HG03378 (cell line): ENCODE results near the gene SOX21.

Experiments used
- ATAC-seq: cut with Tn5 transposase; IDR thresholded peaks from one replicate; pipeline ENCODE4 v1.9.1; 2021; ENCODE audit warnings: mild to moderate bottlenecking, moderate library complexity; ENCODE audit not compliant: unreplicated experiment

Gene SOX21

DNA sequence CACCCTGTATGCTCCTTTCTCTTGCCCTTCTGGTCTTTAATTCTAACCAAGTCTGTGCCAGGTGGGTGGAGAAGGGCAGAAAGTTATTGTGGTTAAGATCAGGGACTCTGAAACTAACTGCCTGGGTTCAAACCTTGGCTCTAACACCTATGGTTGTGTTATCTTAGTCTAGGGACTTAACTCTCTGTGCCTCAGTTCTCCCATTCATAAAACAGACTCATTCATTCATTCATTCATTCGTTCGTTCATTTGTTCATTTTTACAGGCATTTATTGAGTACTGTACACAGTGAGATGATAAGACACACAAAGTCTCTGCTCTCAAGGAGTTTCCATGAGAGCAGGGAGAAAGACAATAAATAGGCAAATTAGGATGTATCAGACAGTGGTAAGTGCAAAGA lies 30.1 kb downstream of the SOX21 start:
- no peak for ATAC-seq

DNA sequence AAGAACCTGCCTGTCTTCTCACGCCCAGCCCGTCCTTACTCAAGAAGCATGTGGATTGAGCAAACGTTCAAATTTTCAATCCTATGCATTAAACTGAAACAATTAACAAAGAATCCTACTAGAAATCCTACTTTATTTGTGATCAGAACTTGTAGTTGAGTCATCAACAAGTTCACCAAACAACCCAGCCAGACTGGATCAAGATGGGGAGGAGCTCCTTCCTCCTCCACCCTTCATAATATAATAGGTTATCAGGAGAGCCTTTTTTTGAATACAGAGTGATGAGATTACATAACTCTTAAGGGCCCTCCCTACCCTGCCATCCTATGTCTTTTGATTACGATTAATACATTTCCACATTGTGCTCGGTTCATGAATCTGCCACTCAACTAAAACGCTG lies 32.7 kb downstream of the SOX21 start:
- ATAC-seq = no peak

DNA sequence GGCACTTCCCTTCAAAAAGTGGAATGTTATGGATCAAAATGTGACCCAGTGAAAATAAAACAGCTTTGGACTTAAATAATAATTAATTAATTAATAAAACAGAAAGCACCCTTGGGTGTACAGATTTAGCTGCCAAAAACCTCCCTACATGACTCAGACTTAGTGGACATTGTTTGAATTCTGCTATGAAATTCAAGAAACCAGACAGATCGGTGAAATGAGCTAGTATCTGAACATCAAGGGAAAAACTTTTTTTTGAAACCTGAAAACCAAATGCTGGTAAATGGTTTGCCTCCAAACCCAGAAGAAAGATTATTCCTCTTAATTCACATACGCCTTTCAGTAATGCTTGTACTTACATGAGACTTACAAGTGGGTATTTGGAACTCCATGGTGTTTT lies 33.5 kb downstream of the SOX21 start:
- ATAC-seq = no peak

DNA sequence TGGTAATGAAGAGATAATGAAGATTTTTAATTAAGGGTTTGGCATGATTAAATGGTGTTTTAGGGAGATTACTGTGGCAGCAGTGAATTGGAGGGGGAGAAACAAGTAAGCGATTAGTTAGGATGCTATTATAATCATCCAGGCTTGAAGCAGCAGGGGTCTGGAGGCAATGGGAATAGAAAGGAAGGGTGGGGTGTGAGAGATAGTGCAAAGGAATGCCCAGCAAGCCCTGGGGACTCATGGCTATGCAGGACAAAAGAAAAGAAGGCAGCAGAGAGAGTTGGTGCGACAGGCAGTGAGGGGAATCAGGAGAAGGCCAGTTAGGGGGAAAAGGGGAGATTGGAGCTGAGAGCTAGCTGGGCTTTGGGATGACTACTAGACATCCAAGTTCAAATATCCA lies 34.5 kb downstream of the SOX21 start:
- no peak for ATAC-seq

DNA sequence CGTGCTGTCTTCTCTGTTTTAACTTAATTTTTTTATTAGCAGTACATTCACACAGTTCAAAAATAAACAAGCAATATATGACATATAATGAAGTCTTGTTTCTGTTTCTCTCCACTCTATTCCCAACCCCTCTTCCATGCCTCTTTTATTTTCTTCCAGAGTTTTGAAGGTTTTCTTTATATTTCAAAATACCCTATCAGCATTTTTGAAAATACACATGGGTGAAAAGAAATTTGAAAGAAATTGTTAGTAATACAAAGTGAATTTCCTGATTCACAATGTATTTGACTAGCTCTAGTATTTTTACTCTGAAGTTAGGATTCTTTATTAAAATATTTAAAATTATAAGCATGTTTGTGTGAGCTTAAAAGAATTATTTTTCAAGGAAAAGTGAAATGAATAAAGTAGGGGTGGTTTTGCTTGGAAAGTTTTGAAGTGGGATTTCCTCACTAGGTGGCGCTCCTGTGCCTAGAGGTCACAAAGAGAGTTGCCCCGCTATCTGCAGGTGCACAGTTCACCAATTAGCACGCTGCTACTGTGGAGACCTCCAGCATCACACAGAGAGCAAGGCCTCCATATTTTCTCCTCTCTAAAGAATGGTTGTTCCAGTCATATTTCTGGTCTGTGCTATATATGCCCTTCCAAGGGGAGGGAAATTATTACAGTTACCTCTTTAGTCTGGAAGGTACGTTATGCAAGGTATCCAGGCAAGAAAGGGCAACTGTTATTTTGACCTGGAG lies 37.6 kb downstream of the SOX21 start:
- peak; percentile 60 for ATAC-seq

DNA sequence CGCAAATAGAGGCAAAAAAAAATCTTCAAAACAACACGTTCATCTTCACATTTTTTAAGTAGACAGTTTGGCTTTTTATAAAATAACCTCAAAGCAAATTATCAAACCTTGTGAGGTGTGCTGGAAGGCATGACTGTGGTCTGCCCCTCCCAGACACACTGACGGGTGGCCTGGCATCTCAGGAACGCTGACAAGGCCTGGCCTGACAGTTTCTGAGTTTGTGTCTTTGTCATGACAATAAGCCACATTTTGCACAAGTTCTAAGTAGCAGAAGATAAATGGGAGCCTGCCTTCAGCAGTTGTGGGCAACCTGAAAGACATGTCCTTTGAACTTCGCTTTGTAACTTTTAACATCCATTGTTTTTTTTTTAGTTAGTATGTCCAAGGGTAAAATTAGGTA lies 38.5 kb downstream of the SOX21 start:
- no peak for ATAC-seq

DNA sequence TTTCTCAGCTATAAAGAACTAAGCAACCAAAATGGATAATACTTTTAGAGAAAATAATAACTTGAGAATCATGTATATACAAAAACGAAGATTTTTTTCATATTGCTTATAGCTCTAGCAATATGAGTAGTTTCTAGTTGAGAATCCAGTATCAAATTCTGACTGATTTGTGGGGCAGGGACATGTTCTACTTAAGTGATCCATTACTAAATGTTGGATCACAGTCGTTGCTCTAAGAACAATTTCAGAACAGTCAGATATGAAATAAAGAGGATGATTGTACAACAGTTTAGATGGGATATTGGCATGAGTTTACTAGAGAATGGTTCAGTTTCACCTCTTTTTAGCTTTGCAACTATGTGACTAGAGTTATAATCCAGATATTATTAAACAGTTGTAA lies 39.9 kb downstream of the SOX21 start:
- ATAC-seq = no peak

DNA sequence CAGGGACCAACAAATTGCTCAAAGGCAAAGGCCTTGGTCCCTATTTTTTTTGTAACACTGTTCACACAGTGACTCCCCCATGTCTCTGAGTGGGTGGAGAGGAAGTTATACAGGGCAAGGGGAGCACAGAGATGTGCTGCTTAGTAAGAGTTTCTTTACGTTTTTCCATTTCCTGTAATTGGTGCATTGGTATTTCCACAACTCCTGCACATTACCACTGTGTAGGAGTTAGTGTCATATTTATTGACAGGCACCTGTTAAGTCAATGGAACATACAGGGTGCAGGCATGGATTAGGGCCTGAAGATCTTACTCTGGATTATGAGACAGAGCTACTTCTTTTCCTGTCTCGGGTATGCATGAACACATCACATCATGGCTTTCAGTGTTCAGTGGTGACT lies 45.2 kb downstream of the SOX21 start:
- peak; percentile 80 for ATAC-seq

DNA sequence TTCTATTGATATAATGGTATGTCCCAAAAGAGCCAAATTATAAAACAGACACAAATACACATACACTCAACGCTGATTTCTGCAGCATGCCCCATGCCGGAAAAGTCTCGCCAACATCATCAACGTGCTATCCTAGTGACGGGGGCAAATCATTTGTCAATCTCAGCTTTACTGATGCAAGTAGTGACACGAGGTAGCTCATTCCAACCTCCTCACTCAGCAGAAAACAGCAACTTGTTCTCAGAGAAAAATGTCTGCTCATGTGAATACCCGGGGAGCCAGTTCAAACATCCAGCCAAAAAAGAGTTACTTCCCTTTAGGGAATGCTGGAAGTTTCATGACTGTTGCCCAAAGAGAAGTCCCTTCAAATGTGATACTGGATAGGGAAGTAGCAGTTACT lies 46.3 kb downstream of the SOX21 start:
- no peak for ATAC-seq

DNA sequence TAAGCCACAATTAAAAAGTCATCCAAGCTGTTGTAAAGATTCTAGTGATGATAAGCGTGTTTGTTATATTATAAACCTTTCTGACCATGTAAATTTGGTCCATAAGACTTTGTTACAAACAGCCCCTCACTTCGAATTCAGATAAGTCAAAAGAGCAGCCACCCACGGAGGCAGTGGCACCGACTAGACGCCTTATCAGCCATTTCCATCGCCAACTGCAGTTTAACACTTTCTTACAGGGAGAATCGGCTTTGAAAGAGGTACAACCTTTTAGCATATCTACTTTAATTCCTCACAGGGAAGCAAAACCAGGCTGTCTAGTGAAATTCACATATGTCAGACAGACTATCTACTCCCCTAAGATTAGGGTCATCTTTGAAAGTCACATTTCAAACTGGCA lies 47.5 kb downstream of the SOX21 start:
- ATAC-seq = no peak

DNA sequence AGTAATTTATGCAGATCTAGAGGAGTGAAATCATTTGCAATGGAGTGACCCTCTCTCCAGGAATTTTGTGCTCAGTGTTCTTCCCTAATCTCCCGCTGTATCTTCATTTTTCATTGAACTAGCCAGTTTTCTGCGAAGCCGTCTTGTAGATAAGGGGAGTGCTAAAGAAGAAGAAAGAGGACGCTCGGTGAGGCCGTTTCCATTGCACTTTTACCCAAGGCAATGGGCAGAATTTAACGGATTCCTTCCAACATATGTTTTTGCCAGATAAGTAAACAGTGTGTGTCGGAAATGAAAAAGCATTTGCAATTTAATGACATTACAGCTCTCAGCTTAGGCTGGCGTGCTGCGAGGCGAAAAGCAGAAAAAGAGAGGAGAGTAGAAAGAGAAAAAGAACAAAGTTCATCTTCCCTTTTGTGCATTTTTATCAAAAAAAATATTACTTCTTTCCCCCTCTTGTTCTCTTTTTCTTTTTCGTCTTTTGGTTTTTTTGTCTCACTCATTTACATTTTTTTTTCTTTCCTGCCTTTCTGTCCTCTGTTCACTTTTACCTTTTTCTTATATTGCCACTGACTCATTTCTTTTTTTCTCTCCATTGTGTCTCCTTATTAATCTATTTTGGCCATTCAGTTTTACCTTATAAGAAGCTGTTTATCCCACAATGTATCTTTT lies 49.9 kb downstream of the SOX21 start:
- ATAC-seq = no peak

DNA sequence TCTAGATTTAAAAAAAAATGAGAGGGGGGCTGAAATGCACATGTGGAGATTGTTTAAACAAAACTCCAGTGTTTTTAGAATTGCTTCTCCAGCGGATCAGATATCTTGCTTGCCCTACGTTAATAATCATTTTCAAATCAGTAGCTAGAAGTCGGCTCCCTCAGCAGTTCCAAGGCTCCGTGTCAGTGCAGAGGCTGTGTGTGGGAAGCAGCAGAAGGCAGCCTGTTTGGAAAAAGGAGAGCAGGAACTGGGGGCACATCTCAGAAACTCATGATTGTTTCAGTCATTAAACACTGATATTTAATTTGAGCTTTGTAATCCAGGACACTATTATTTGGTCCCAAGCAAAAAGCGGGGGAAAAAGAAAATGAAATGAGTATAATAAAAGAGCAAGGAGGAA lies 50.9 kb downstream of the SOX21 start:
- ATAC-seq = no peak

DNA sequence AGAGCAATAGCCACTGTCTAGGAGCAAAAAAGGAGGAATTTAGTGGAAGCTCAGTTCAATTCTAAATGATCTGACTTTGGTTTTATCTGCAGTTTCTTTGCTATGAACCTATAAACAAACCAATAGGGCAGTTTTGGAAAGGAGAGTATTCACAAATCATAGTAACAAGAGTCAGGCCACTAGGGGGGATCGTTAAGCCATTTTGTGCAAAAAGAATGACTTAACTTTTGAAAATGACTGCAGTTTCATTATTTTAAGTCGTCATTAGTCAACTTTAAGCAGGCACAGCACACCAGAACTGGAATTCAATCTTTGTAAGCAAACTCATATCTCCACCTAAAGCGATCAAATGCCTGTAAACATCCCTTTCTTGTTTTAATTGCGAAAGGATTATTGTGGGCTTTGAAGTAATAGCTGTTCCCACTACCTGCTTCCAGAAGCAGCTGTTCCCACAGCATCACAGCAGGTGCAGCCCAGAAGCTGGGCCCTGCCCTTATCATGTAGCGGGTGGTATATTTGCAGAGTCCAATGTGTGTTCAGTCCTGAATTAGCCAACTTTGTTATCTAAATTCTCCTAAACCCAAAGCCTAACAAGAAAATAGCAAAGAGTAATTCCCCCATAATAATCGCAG lies 51.5 kb downstream of the SOX21 start:
- no peak for ATAC-seq
